ENCODE data around the gene DSTYK.

DSTYK gene

GRCh38 chr1:205220421-205220820 lies 8.9 kb upstream of the DSTYK start:
- in situ Hi-C loops (cut with MboI; ENCODE audit: low sequenced_read_pairs) = no loop called here

- in situ Hi-C loops (cut with MboI; ENCODE audit: low sequenced_read_pairs) = no loop called here
Measured at GRCh38 chr1:205217418-205217817, 5.9 kb upstream of the DSTYK start.

GRCh38 chr1:205216588-205216987 lies 5.1 kb upstream of the DSTYK start:
- in situ Hi-C loops (cut with MboI; ENCODE audit: low sequenced_read_pairs) = no loop called here

- in situ Hi-C loops (cut with MboI; ENCODE audit: low sequenced_read_pairs) = no loop called here
Measured at GRCh38 chr1:205214756-205215155, 3.3 kb upstream of the DSTYK start.

GRCh38 chr1:205211839-205212536 lies 486 bp upstream of the DSTYK start:
- in situ Hi-C loops (cut with MboI; ENCODE audit: low sequenced_read_pairs) = no loop called here

GRCh38 chr1:205210756-205211168 lies 740 bp downstream of the DSTYK start:
- in situ Hi-C loops (cut with MboI; ENCODE audit: low sequenced_read_pairs) = no loop called here

- in situ Hi-C loops (cut with MboI; ENCODE audit: low sequenced_read_pairs) = no loop called here
Measured at GRCh38 chr1:205208811-205209210, 2.7 kb downstream of the DSTYK start.

GRCh38 chr1:205205055-205205454 lies 6.4 kb downstream of the DSTYK start:
- in situ Hi-C loops (cut with MboI; ENCODE audit: low sequenced_read_pairs) = no loop called here

GRCh38 chr1:205204552-205204951 lies 7.0 kb downstream of the DSTYK start:
- in situ Hi-C loops (cut with MboI; ENCODE audit: low sequenced_read_pairs) = no loop called here

- in situ Hi-C loops (cut with MboI; ENCODE audit: low sequenced_read_pairs) = no loop called here
Measured at GRCh38 chr1:205199931-205200299, 11.6 kb downstream of the DSTYK start.

- in situ Hi-C loops (cut with MboI; ENCODE audit: low sequenced_read_pairs) = no loop called here
Measured at GRCh38 chr1:205199090-205199930, 12.2 kb downstream of the DSTYK start.

GRCh38 chr1:205192287-205192686 lies 19.2 kb downstream of the DSTYK start:
- in situ Hi-C loops (cut with MboI; ENCODE audit: low sequenced_read_pairs) = no loop called here

GRCh38 chr1:205191622-205192021 lies 19.9 kb downstream of the DSTYK start:
- in situ Hi-C loops (cut with MboI; ENCODE audit: low sequenced_read_pairs) = no loop called here

GRCh38 chr1:205190845-205191577 lies 20.5 kb downstream of the DSTYK start:
- in situ Hi-C loops (cut with MboI; ENCODE audit: low sequenced_read_pairs) = no loop called here

GRCh38 chr1:205189131-205189530 lies 22.4 kb downstream of the DSTYK start:
- in situ Hi-C loops (cut with MboI; ENCODE audit: low sequenced_read_pairs) = no loop called here

GRCh38 chr1:205188596-205188995 lies 22.9 kb downstream of the DSTYK start:
- in situ Hi-C loops (cut with MboI; ENCODE audit: low sequenced_read_pairs) = no loop called here

GRCh38 chr1:205188098-205188497 lies 23.4 kb downstream of the DSTYK start:
- in situ Hi-C loops (cut with MboI; ENCODE audit: low sequenced_read_pairs) = no loop called here

GRCh38 chr1:205187420-205187819 lies 24.1 kb downstream of the DSTYK start:
- in situ Hi-C loops (cut with MboI; ENCODE audit: low sequenced_read_pairs) = no loop called here

GRCh38 chr1:205186191-205186590 lies 25.3 kb downstream of the DSTYK start:
- in situ Hi-C loops (cut with MboI; ENCODE audit: low sequenced_read_pairs) = no loop called here

GRCh38 chr1:205183676-205184335 lies 27.7 kb downstream of the DSTYK start:
- in situ Hi-C loops (cut with MboI; ENCODE audit: low sequenced_read_pairs) = no loop called here

- in situ Hi-C loops (cut with MboI; ENCODE audit: low sequenced_read_pairs) = no loop called here
Measured at GRCh38 chr1:205182930-205183329, 28.6 kb downstream of the DSTYK start.
